ENCODE data around the gene SYNE2. TPM values are rescaled to one million over a fixed set of nuclear protein-coding genes. Genes with fewer than 3 reads are reported as not detected.

SYNE2 gene
- total and polyA plus RNA-seq, 2 of the 8 experiments (the other 6 are each of a cell fraction or from before 2014, with no cell fraction given) = 32.6 to 46.1 TPM

DNA sequence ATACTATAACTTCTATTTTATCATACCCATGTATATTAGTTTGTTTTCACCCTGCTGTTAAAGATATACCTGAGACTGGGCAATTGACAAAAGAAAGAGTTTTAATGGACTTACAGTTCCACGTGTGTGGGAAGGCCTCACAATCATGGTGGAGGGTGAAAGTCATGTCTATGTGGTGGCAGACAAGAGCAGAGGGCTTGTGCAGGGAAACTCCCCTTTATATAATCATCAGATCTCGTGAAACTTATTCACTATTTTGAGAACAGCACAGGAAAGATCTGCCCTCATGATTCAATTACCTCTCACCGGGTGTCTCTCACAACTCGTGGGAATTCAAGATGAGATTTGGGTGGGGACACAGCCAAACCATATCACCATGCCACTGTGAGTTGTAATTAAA lies 135.8 kb downstream of the SYNE2 start:
- no peak overlapping the region for H3K4me2 ChIP-seq (ENCODE audit: insufficient read depth in 1 of 2, low read depth in 2 of 2, low read length in 2 of 2)
- H3K79me2 ChIP-seq (ENCODE audit: control insufficient read depth in 1 of 2, insufficient read depth in 2 of 2, low read length in 2 of 2) = no peaks in the 10 kb centered on the region
- H2BK15ac ChIP-seq (ENCODE audit: low read length) = no peak overlapping the region
- ChIA-PET POLR2A (ENCODE audit: partially characterized antibody) (no interaction called here), CTCF (ENCODE audit: partially characterized antibody) (interaction anchor here (1.1 to 1.6 kb wide), 2 partner anchors 23 to 316 kb away, joined by 3 read pairs; no protein-coding TSS in a partner anchor)
- no peak overlapping the region for H3K4ac ChIP-seq (replicated peaks; ENCODE audit: insufficient read length, low read depth, low read length)
- no peak overlapping the region for H3K4me3 ChIP-seq (ENCODE audit: extremely low read depth in 1 of 4, insufficient read depth in 2 of 4, low read depth in 3 of 4, low read length in 4 of 4)
- TF ChIP-seq BCL11A (IDR thresholded peaks at IDR 0.05; ENCODE audit: low read depth in 2 of 2, low read length in 2 of 2) (no peak), EZH2 (IDR thresholded peaks at IDR 0.05; ENCODE audit: low read depth, low read length, severe bottlenecking) (no peak), TBP (IDR thresholded peaks at IDR 0.05; ENCODE audit: low read depth, low read length) (no peak), RBBP5 (IDR thresholded peaks at IDR 0.05; ENCODE audit: borderline replicate concordance, low read depth, low read length) (no peak), SIRT6 (IDR thresholded peaks at IDR 0.05; ENCODE audit: low read length) (no peak)
- H3K18ac ChIP-seq (ENCODE audit: extremely low read depth, low read length) = no peak overlapping the region; the same call in 1 of the 2 replicates
- H3K4me1 ChIP-seq (replicated peaks in 1 of 4; ENCODE audit: control insufficient read depth in 3 of 4, insufficient read depth in 4 of 4, low read length in 3 of 4) = no peaks in the 10 kb centered on the region
- no peak overlapping the region for H4K91ac ChIP-seq (replicated peaks; ENCODE audit: insufficient read length, low read length)
- H2BK120ac ChIP-seq (replicated peaks; ENCODE audit: low read depth, low read length) = no peak overlapping the region
- no peak overlapping the region for H2BK12ac ChIP-seq (ENCODE audit: low read depth, low read length)
- WGBS, 2 experiments (ENCODE audit: extremely low coverage in 1 of 2, insufficient coverage in 1 of 2, insufficient read length in 1 of 2, insufficient replicate concordance in 2 of 2, low coverage in 1 of 2, low lambda C conversion rate in 2 of 2, missing lambda C conversion rate in 1 of 2) = 95% methylated on average over 4 of the region's 4 CpGs; no CpG with 5 or more reads in 1 of the 2 experiments
- FAIRE-seq = no peak
- no peak overlapping the region for H3K56ac ChIP-seq (replicated peaks; ENCODE audit: insufficient read length, low read depth, low read length)
- no peak overlapping the region for H3K27ac ChIP-seq (ENCODE audit: low read depth, low read length)
- H2AK5ac ChIP-seq (ENCODE audit: low read depth, low read length) = no peak overlapping the region
- no peak overlapping the region for H2BK20ac ChIP-seq (ENCODE audit: low read length)
- no peaks in the 10 kb centered on the region for H3K9me3 ChIP-seq (ENCODE audit: insufficient read depth in 2 of 2, low read depth in 1 of 2, low read length in 1 of 2)
- no peaks in the 10 kb centered on the region for H4K20me1 ChIP-seq (replicated peaks in 1 of 2; ENCODE audit: control insufficient read depth in 1 of 2, insufficient read depth in 2 of 2, low read length in 2 of 2)
- H3K23me2 ChIP-seq (ENCODE audit: low read depth, low read length) = no peaks in the 10 kb centered on the region
- DNase-seq (ENCODE audit: low read depth in 1 of 2, low spot score in 2 of 2) = no peak
- H3K23ac ChIP-seq (ENCODE audit: insufficient read length) = no peak overlapping the region
- H4K8ac ChIP-seq (ENCODE audit: extremely low read depth, insufficient read depth, low read length) = no peak overlapping the region
- H3K27me3 ChIP-seq (replicated peaks in 1 of 4; ENCODE audit: control insufficient read depth in 3 of 4, extremely low read depth in 1 of 4, insufficient read depth in 3 of 4, low read length in 3 of 4) = no peaks in the 10 kb centered on the region
- H3K79me1 ChIP-seq (ENCODE audit: low read depth, low read length) = no peaks in the 10 kb centered on the region
- no peak overlapping the region for H2BK5ac ChIP-seq (ENCODE audit: low read depth, low read length)
- no peak overlapping the region for H4K5ac ChIP-seq (ENCODE audit: insufficient read length, low read depth, low read length)
- H3K14ac ChIP-seq (ENCODE audit: insufficient read length) = no peak overlapping the region
- no peak overlapping the region for H3K9ac ChIP-seq (replicated peaks in 1 of 4; ENCODE audit: extremely low read depth in 1 of 4, low read depth in 3 of 4, low read length in 3 of 4)
- no peak overlapping the region for H2AFZ ChIP-seq (ENCODE audit: low read length)
- peaks cover 0 to 13% (median 2%) of the 10 kb centered on the region in 4 experiments; a peak in 3 of 8 replicates for H3K36me3 ChIP-seq (ENCODE audit: control insufficient read depth in 2 of 4, insufficient read depth in 4 of 4, low read length in 3 of 4)

All from H1 (cell line).